HepG2 (cell line): ENCODE results near the gene TSPAN18. TPM values are rescaled to one million over a fixed set of nuclear protein-coding genes. Genes with fewer than 3 reads are reported as not detected.

ENCODE experiments used
- ATAC-seq: fragments of 200-7000 bp; cut with Tn5 transposase; 3 replicates; pipeline ENCODE4 v1.9.1; 2020; ENCODE audit warnings: mild to moderate bottlenecking, moderate library complexity
- BruUV-seq: library from RNA; stranded (reverse); fragments of 400-500 nt; replicated peaks from 2 replicates; lab custom pipeline; 2021; lab: Mats Ljungman, UMichigan
- CTCF ChIA-PET: fragments of 300-600 bp; formaldehyde crosslinking; extraction: SDS; loops from one replicate; lab custom pipeline; 2021; ENCODE audit warnings: low total read pairs, inconsistent platforms, low intra/inter-chr PET ratio; lab: Yijun Ruan, JAX
- POLR2A ChIA-PET: fragments of 350-600 bp; sonication (Branson Sonifier 250); formaldehyde crosslinking; loops from one replicate; lab custom pipeline; 2020; ENCODE audit warnings: antibody characterized with exemption, inconsistent platforms; lab: Yijun Ruan, JAX
- DNase-seq: peaks from one replicate; pipeline ENCODE4 v3.0.0-alpha.2; 2015; ENCODE audit warnings: low spot score
- FAIRE-seq: peaks from 3 replicates; lab custom pipeline; 2011; peaks lifted over from hg19 to GRCh38; lab: Jason Lieb, UNC
- H2AFZ ChIP-seq: one replicate; pipeline ENCODE4 v1.6.1; 2011; ENCODE audit warnings: low read length, inconsistent platforms
- H3K27ac ChIP-seq: fragments of 300-600 bp; 3 replicates; pipeline ENCODE4 v1.8.0; 2011; ENCODE audit warnings: mixed run types, mild to moderate bottlenecking, mixed read lengths, low read length, inconsistent platforms; ENCODE audit not compliant: insufficient read depth; ENCODE audit errors: extremely low read length
- H3K27me3 ChIP-seq, 2 experiments: fragments of 200-600 bp in 1 of 2; 2 replicates in 1 of 2; 3 replicates in 1 of 2; pipeline versions ENCODE4 v1.6.0 to v1.8.0; 2011; ENCODE audit warnings: low read length in 2 of 2, mild to moderate bottlenecking in 2 of 2, moderate library complexity in 2 of 2, inconsistent platforms in 1 of 2; ENCODE audit not compliant: insufficient read depth in 2 of 2, control insufficient read depth in 1 of 2
- H3K36me3 ChIP-seq, 2 experiments: fragments of 200-600 bp in 1 of 2; replicated peaks in 1 of 2; 2 replicates in 1 of 2; 3 replicates in 1 of 2; pipeline versions ENCODE4 v1.5.1 to v1.8.0; 2011; ENCODE audit warnings: low read length in 2 of 2, inconsistent platforms in 1 of 2; ENCODE audit not compliant: insufficient read depth in 2 of 2, control insufficient read depth in 1 of 2
- H3K4me1 ChIP-seq: 2 replicates; pipeline ENCODE4 v1.5.1; 2012; ENCODE audit warnings: low read length, inconsistent platforms; ENCODE audit not compliant: insufficient read depth
- H3K4me2 ChIP-seq: 2 replicates; pipeline ENCODE4 v1.6.0; 2011; ENCODE audit warnings: low read depth, low read length, inconsistent platforms
- H3K4me3 ChIP-seq, 3 experiments: fragments of 200-600 bp in 1 of 3; sonication (generic), shearing (Covaris generic) in 1 of 3; replicated peaks in 1 of 3; 2 replicates each; pipeline ENCODE4 v1.5.1; 2011 to 2016; ENCODE audit warnings: low read length in 3 of 3, inconsistent platforms in 2 of 3, low read depth in 2 of 3, mild to moderate bottlenecking in 2 of 3, control low read depth in 1 of 3, mixed read lengths in 1 of 3; ENCODE audit not compliant: insufficient read depth in 1 of 3
- H3K79me2 ChIP-seq: one replicate; pipeline ENCODE4 v1.6.1; 2011; ENCODE audit warnings: low read length, inconsistent platforms; ENCODE audit not compliant: insufficient read depth
- H3K9ac ChIP-seq: 2 replicates; pipeline ENCODE4 v1.6.0; 2011; ENCODE audit warnings: mild to moderate bottlenecking, low read depth, low read length, inconsistent platforms; ENCODE audit not compliant: insufficient read depth
- H3K9me3 ChIP-seq: 2 replicates; pipeline ENCODE4 v1.5.1; 2012; ENCODE audit warnings: mild to moderate bottlenecking, low read length
- H4K20me1 ChIP-seq: 2 replicates; pipeline ENCODE4 v1.6.0; 2011; ENCODE audit warnings: inconsistent platforms, mild to moderate bottlenecking, low read length, moderate library complexity; ENCODE audit not compliant: insufficient read depth
- AGO1 ChIP-seq: fragments of 200-400 bp; formaldehyde crosslinking; IDR thresholded peaks from 2 replicates; pipeline ENCODE4 v1.6.1; 2017; ENCODE audit warnings: mild to moderate bottlenecking, low read depth, low read length, moderate library complexity; ENCODE audit not compliant: poor library complexity, severe bottlenecking
- BHLHE40 ChIP-seq: IDR thresholded peaks from 2 replicates; pipeline ENCODE4 v1.6.1; 2011; ENCODE audit warnings: low read length, improper control_type of control experiment
- CBX2 ChIP-seq, 2 experiments: fragments of 200-600 bp in 1 of 2; sonication (generic); formaldehyde crosslinking in 1 of 2; IDR thresholded peaks; 2 replicates each; pipeline versions ENCODE4 v1.7.0 to v1.8.1; 2018 to 2022; ENCODE audit warnings: low read depth in 2 of 2, low read length in 1 of 2, mild to moderate bottlenecking in 1 of 2, missing genetic modification reagents in 1 of 2
- GLI4 ChIP-seq: sonication (generic); formaldehyde crosslinking; IDR thresholded peaks from 2 replicates; pipeline ENCODE4 v1.5.1; 2020; ENCODE audit warnings: missing genetic modification reagents, mild to moderate bottlenecking, moderate library complexity, borderline replicate concordance
- KLF9 ChIP-seq: IDR thresholded peaks from 2 replicates; pipeline ENCODE4 v1.6.1; 2016; ENCODE audit warnings: low read depth
- LCORL ChIP-seq, 2 experiments: fragments of 450-650 bp in 1 of 2; sonication (generic) in 1 of 2; formaldehyde crosslinking in 1 of 2; IDR thresholded peaks; 2 replicates each; pipeline versions ENCODE4 v1.5.0 to v1.6.1; 2017 to 2020; ENCODE audit warnings: antibody characterized with exemption in 1 of 2, missing genetic modification reagents in 1 of 2
- MYC ChIP-seq: sonication (generic); formaldehyde crosslinking; IDR thresholded peaks from 2 replicates; pipeline ENCODE4 v1.9.0; 2021; ENCODE audit warnings: missing genetic modification reagents, borderline replicate concordance
- NR2F1 ChIP-seq, 2 experiments: fragments of 450-650 bp in 1 of 2; formaldehyde crosslinking in 1 of 2; IDR thresholded peaks; 2 replicates each; pipeline versions ENCODE4 v1.5.0 to v1.6.1; 2016 to 2020; ENCODE audit warnings: mild to moderate bottlenecking in 1 of 2, missing compliant biosample characterization in 1 of 2, missing genetic modification reagents in 1 of 2, moderate library complexity in 1 of 2
- RFXANK ChIP-seq: IDR thresholded peaks from 2 replicates; pipeline ENCODE4 v1.6.1; 2016
- RORA ChIP-seq: sonication (generic); formaldehyde crosslinking; IDR thresholded peaks from 2 replicates; pipeline ENCODE4 v1.5.0; 2020; ENCODE audit warnings: mild to moderate bottlenecking, missing genetic modification reagents, moderate library complexity
- SP5 ChIP-seq: IDR thresholded peaks from 2 replicates; pipeline ENCODE4 v1.6.1; 2016; ENCODE audit warnings: low read depth, borderline replicate concordance
- SRY ChIP-seq: sonication (generic); formaldehyde crosslinking; IDR thresholded peaks from 2 replicates; pipeline ENCODE4 v1.8.0; 2022; ENCODE audit warnings: mild to moderate bottlenecking, missing genetic modification reagents
- ZBTB20 ChIP-seq: sonication (generic); formaldehyde crosslinking; IDR thresholded peaks from 2 replicates; pipeline ENCODE4 v1.8.1; 2023; ENCODE audit warnings: missing genetic modification reagents, low read depth, mild to moderate bottlenecking, borderline replicate concordance
- ZNF124 ChIP-seq: sonication (generic); formaldehyde crosslinking; IDR thresholded peaks from 2 replicates; pipeline ENCODE4 v1.4.0; 2020; ENCODE audit warnings: missing genetic modification reagents
- ZNF30 ChIP-seq: sonication (generic); formaldehyde crosslinking; IDR thresholded peaks from 2 replicates; pipeline ENCODE4 v1.5.0; 2020; ENCODE audit warnings: mild to moderate bottlenecking, missing genetic modification reagents
- ZNF510 ChIP-seq: sonication (generic); formaldehyde crosslinking; IDR thresholded peaks from 2 replicates; pipeline ENCODE4 v1.4.0; 2020; ENCODE audit warnings: low read depth, mild to moderate bottlenecking, missing genetic modification reagents
- ZNF776 ChIP-seq: sonication (generic); formaldehyde crosslinking; IDR thresholded peaks from 2 replicates; pipeline ENCODE4 v1.4.0; 2020; ENCODE audit warnings: mild to moderate bottlenecking, missing genetic modification reagents
- WGBS: methylation state at CpG from one replicate; pipeline ENCODE4 v1.1.6; 2017; ENCODE audit warnings: low lambda C conversion rate; 5-methylcytosine and 5-hydroxymethylcytosine counted together
- in situ Hi-C: cut with HindIII; loops from 2 replicates; pipeline ENCODE4 v1.10.0; 2017; ENCODE audit warnings: low pct_unique_long_range_greater_than_20kb; ENCODE audit not compliant: extremely low pct_ligation_motif_present
- intact Hi-C: fragments of 100-400 bp; cut with micrococcal nuclease; formaldehyde crosslinking; loops from one replicate; pipeline ENCODE4 v1.10.0; 2022; ENCODE audit not compliant: unreplicated experiment
- polyA plus RNA-seq, 8 experiments: library from polyadenylated mRNA; depleted of rRNA in 3 of 8; stranded (reverse) in 7 of 8; unstranded in 1 of 8; fragments of >200 nt; fragmentation: Illumina TruSeq in 4 of 8; extraction: Trizol in 4 of 8; gene quantifications; 2 replicates each; pipeline versions ENCODE4 v1.2.1 to v1.2.3, GENCODE V29; 2011 to 2016; ENCODE audit warnings: low read depth in 4 of 8, missing spikeins in 1 of 8, mixed read lengths in 1 of 8; ENCODE audit not compliant: insufficient read depth in 1 of 8
- total RNA-seq, 5 experiments: library from RNA; depleted of rRNA; stranded (reverse); fragments of >200 nt; fragmentation: Illumina TruSeq; extraction: Trizol; gene quantifications; 2 replicates each; pipeline ENCODE4 v1.2.3, GENCODE V29; 2016; ENCODE audit warnings: low read depth in 1 of 5
- TF ChIP-seq, protein P1 (sequence below): sonication (generic); formaldehyde crosslinking; IDR thresholded peaks from 2 replicates; pipeline ENCODE4 v1.4.0; 2020; ENCODE audit warnings: missing genetic modification reagents
- TF ChIP-seq, protein P2 (sequence below): sonication (generic); formaldehyde crosslinking; conservative IDR thresholded peaks from 2 replicates; pipeline ENCODE4 v1.8.0; 2022; ENCODE audit warnings: low read depth, missing genetic modification reagents

The TSPAN18 gene
- total and polyA plus RNA-seq, 2 of the 13 experiments (the other 11 are each of a cell fraction or from before 2014, with no cell fraction given): not detected

DNA sequence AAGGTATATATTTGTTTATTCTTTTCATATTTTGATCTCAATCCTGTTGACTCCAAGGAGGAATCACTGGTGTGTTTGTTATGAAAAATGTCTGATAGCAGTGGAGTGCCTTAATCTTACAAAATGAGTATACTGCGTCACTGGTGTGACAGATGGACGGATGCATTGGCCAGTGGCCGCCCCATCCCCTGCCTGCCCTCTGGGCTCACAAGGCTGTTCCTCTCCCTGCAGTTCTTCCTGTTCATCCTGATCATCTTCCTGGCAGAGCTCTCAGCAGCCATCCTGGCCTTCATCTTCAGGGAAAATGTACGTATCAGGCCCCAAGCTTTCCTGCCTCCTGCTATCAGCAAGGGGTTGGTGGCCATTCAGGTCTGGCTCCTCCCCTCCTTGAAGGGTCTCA lies 191.0 kb downstream of the TSPAN18 start:
- ChIA-PET POLR2A (no interaction called here), CTCF (no interaction called here)
- Histone ChIP-seq H3K36me3 (no peaks in the 10 kb centered on the region), H3K9me3 (no peaks in the 10 kb centered on the region), H3K27ac (no peak overlapping the region), H3K27me3 (peaks cover 4 to 37% of the 10 kb centered on the region in 2 experiments; a peak in 4 of 5 replicates), H3K4me1 (no peaks in the 10 kb centered on the region), H2AFZ (no peak overlapping the region), H4K20me1 (no peaks in the 10 kb centered on the region), H3K79me2 (no peaks in the 10 kb centered on the region), H3K9ac (no peak overlapping the region), H3K4me3 (no peak overlapping the region), H3K4me2 (no peak overlapping the region)
- no peak for ATAC-seq
- WGBS: 41% methylated on average over 4 of the region's 4 CpGs
- no peak for DNase-seq
- no peak for FAIRE-seq
- BruUV-seq: no TSS peak
- TF ChIP-seq ZNF30 (CRISPR knock-in tag) (no peak), ZNF776 (CRISPR knock-in tag) (no peak), ZNF124 (CRISPR knock-in tag) (no peak), SP5 (CRISPR knock-in tag) (no peak), AGO1 (no peak), RORA (CRISPR knock-in tag) (no peak), MYC (CRISPR knock-in tag) (no peak), NR2F1 (CRISPR knock-in tag; IDR thresholded peaks at IDR 0.05) (no peak), RFXANK (no peak), CBX2 (IDR thresholded peaks at IDR 0.05; ENCODE audit: low read depth, low read length) (no peak), CBX2 (CRISPR knock-in tag; IDR thresholded peaks at IDR 0.05; ENCODE audit: low read depth) (no peak), SRY (CRISPR knock-in tag) (no peak), GLI4 (no peak), BHLHE40 (no peak), LCORL (IDR thresholded peaks at IDR 0.05) (no peak), LCORL (CRISPR knock-in tag; IDR thresholded peaks at IDR 0.05) (no peak), ZNF510 (no peak), ZBTB20 (CRISPR knock-in tag) (no peak), KLF9 (no peak)
- TF ChIP-seq, protein P1, sequence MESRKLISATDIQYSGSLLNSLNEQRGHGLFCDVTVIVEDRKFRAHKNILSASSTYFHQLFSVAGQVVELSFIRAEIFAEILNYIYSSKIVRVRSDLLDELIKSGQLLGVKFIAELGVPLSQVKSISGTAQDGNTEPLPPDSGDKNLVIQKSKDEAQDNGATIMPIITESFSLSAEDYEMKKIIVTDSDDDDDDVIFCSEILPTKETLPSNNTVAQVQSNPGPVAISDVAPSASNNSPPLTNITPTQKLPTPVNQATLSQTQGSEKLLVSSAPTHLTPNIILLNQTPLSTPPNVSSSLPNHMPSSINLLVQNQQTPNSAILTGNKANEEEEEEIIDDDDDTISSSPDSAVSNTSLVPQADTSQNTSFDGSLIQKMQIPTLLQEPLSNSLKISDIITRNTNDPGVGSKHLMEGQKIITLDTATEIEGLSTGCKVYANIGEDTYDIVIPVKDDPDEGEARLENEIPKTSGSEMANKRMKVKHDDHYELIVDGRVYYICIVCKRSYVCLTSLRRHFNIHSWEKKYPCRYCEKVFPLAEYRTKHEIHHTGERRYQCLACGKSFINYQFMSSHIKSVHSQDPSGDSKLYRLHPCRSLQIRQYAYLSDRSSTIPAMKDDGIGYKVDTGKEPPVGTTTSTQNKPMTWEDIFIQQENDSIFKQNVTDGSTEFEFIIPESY (CRISPR knock-in tag): no peak
- TF ChIP-seq, protein P2, sequence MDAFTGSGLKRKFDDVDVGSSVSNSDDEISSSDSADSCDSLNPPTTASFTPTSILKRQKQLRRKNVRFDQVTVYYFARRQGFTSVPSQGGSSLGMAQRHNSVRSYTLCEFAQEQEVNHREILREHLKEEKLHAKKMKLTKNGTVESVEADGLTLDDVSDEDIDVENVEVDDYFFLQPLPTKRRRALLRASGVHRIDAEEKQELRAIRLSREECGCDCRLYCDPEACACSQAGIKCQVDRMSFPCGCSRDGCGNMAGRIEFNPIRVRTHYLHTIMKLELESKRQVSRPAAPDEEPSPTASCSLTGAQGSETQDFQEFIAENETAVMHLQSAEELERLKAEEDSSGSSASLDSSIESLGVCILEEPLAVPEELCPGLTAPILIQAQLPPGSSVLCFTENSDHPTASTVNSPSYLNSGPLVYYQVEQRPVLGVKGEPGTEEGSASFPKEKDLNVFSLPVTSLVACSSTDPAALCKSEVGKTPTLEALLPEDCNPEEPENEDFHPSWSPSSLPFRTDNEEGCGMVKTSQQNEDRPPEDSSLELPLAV (CRISPR knock-in tag): no peak
- intact Hi-C loops: no loop called here
- in situ Hi-C loops: no loop called here
